Activated CD8-positive, alpha-beta memory T cell treated with anti-CD3 and anti-CD28 coated beads for 1 hour (primary cell): ENCODE measurements around the gene HAO2.
A peak's percentile ranks its signal among the peaks of the same experiment; 100 is the strongest.
"Not testable (repeated sequence)": the region's sequence is repeated elsewhere in the genome, so short reads cannot be mapped to it uniquely, and the experiment has no call there.

ENCODE experiments used
- DNase-seq, 2 donors: peaks; one replicate each; pipeline ENCODE4 v3.0.0-alpha.2; 2020; ENCODE audit warnings: low read depth in 1 of 2; ENCODE audit errors: extremely low read depth in 1 of 2

HAO2 gene

DNA sequence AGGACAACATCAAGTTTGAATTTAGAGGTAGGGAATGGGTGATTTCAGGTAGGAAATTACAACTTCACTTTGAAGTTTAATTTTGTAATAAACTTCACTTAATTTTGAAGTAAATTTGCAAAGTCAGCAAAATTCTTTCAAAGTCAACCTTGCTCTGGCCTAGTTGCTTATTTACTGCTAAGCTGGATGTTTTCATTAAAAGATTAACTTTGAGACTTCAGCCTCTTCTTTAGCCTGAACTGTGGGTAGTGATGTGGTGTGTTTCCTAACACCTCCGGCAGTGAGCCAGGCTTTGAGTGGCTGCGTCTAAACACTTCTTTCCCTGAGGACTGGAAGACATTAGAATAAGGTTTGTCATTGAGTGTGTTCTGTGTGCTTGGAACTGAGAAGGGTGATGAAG is at the start of gene HAO2:
HAO2 (plus strand) TSS at position 232 of the 400 bp plus-strand sequence. CDS start 12,301 bp downstream, outside the sequence.
- no peak for DNase-seq

- DNase-seq, result no peak
Measured at GRCh38 chr1:119320100-119320499, 48.5 kb upstream of the HAO2 start.

- DNase-seq, result no peak
Measured at GRCh38 chr1:119321666-119322419, 46.7 kb upstream of the HAO2 start.

- no peak for DNase-seq
Measured at GRCh38 chr1:119323216-119323982, 45.2 kb upstream of the HAO2 start.

- no peak for DNase-seq
Measured at GRCh38 chr1:119324198-119324597, 44.4 kb upstream of the HAO2 start.

DNA sequence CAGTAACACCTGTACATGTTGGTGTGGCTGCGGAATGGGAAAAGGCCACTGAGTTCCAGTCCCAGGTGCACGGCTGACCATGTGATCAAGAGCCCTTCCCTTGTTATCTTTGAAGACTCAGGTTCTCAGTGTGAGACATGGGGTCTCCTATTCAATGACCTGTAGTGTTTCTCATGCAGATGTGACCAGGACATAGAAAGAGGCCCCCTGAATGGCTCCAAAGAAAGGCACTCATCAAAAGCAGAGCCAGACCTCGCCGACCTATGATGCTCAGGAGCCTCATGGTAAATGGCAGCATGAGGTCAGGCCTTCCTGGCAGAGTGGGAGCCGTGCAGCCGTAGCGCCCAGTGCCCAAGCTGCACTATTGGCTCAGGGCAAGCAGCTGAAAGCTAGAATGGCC is 42.3 kb upstream of the HAO2 start:
- no peak for DNase-seq

DNA sequence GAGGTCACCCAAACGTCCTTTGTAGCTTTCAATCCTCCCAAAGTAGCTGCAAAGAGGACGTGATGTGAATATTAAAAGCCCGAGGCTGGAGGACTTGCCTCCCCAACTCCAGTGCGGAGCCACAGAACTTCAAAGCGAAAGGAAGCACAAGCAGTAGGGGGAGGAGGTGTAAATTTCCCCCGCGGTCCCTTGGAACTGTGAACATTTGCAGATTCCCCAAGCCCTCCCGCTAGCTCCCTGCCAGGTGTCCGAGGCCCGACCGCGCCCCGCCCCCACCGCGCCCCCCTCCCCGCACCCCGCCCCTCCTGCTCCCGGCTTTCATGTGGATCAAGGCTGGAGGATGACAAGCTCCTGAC is 41.5 kb upstream of the HAO2 start:
- no peak for DNase-seq

GRCh38 chr1:119327450-119328155 is 41.0 kb upstream of the HAO2 start:
- peak in 1 of 2 donors; percentile 11 for DNase-seq

GRCh38 chr1:119329541-119330461 is 38.8 kb upstream of the HAO2 start:
- no peak for DNase-seq

GRCh38 chr1:119330466-119331189 is 38.0 kb upstream of the HAO2 start:
- DNase-seq, result no peak

GRCh38 chr1:119331190-119331515 is 37.4 kb upstream of the HAO2 start:
- no peak for DNase-seq

- DNase-seq, result no peak
Measured at GRCh38 chr1:119331915-119332314, 36.7 kb upstream of the HAO2 start.

- DNase-seq, result no peak
Measured at GRCh38 chr1:119332622-119333021, 36.0 kb upstream of the HAO2 start.

DNA sequence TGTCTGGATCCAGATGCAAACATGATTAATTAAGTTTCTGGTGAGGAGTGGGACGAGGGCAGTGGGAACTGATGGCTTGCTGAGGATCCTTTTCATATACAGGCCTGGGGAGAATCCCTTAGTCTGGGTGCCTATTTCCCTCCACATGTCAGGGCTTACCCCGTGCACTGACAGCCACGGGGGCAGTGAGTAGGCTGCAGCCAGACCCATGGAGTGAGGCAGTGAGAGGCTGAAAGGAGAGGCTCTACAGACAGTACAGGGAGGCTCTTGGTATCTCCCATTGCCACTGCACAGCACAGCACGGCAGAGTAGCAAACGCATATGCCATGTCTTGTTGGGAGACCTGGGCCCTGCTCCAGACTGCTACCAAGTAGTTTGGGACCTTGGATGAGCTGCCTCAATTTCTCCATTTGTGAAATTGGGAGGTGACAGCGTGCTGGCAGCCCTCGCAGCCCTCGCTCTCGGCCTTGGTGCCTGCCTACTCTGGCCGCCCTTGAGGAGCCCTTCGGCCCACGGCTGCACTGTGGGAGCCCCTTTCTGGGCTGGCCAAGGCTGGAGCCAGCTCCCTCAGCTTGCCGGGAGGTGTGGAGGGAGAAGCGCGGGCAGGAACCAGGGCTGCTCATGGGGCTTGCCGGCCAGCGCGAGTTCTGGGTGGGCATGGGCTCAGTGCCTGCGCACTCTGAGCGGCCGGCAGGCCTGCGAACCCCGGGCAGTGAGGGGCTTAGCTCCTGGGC is 35.3 kb upstream of the HAO2 start:
- DNase-seq, result no peak

DNA sequence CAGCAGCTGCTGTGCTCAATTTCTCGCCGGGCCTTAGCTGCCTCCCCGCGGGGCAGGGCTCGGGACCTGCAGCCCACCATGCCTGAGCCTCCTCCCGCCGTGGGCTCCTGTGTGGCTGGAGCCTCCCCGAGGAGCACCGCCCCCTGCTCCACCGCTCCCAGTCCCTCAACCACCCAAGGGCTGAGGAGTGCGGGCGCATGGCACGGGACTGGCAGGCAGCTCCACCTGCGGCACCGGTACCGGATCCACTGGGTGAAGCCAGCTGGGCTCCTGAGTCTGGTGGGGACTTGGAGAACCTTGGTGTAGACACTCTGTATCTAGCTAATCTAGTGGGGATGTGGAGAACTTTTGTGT is 34.7 kb upstream of the HAO2 start:
- DNase-seq, result not testable (repeated sequence)

DNA sequence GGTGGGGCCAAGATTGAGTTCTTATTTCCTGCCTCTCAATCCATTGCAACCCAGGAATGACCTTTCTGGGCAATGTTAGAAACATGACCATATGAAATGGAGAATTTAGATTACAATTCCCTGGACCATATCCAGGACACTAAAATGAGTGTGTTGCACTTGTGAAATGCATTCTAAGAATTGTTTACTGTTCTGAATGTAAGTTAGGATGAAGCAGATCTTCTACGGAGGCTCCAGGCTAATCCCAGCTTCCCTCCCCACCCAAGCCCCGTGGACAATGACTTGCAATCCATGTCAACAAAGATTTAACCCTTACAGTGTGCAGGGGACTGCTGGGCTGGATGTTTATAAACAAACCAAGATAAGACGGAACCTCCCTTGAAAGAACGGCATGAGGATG is 31.7 kb upstream of the HAO2 start:
- no peak for DNase-seq

- DNase-seq, result no peak
Measured at GRCh38 chr1:119338004-119338403, 30.6 kb upstream of the HAO2 start.

DNA sequence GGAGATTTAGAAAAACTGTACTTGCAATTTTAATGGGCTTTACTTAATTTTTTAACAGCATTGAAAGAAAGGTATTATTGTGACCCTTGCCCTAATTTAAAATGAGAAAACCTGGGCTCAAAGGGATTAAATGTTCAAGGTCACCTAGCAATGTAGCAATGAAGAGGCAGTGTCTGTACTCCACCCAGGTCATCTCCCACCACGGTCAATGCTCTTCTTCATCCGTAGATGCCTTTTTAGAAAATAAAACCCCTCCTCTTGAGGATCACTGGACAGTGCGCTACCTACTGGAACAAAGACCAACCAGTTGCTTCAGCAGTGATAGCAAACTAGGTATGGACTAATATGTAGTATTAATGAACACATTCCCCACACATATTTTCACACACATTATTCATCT is 29.8 kb upstream of the HAO2 start:
- DNase-seq, result no peak

- DNase-seq, result no peak
Measured at GRCh38 chr1:119340861-119341261, 27.7 kb upstream of the HAO2 start.
